RPMI8226 (cell line): ENCODE measurements around the gene CEND1.

Experiments used
- DNase-seq: peaks from one replicate; pipeline ENCODE4 v3.0.0-alpha.2; 2015

Gene CEND1

DNA sequence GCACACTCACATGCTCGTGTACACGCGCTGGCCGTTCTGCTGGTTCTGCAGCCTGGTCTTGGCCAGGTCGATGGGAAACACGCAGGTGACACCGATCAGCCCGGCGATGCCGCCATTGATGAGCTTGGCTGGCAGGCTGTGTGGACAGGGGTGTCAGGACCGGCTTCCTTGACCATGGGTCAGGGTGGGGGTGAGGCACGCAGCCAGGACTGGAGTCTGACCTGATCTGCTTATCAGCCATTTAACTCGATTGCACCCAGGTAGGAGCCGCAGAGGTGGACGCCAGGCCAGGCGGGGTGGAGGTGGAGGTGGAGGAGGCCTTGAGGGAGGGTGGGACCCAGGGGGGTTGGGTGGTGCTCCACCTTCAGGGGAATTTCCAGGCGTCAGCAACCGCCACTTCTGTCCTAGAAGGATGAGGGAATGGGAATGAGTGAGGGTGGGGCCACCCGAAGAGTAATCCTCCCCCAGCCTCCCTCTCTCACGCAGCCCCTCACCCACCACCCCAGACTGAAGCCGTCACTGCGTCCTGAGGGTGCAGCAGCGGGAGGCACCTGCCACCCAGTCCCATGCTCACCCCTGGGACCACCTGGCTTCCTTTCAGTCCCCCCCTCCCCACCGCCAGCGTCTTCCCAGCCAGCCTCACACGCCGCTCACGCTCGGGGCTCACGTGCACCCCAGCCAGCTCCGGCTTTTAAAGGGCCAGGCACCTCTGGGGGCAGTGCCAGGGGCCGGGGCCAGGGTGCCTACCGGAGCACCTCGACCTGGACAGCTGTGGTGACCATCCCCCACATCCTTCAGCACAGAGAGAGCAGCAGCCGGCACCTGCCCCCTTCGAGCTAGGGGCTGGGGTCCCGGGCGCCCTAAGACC, 5.1 kb upstream of the CEND1 start:
- DNase-seq: peak; percentile 54

DNA sequence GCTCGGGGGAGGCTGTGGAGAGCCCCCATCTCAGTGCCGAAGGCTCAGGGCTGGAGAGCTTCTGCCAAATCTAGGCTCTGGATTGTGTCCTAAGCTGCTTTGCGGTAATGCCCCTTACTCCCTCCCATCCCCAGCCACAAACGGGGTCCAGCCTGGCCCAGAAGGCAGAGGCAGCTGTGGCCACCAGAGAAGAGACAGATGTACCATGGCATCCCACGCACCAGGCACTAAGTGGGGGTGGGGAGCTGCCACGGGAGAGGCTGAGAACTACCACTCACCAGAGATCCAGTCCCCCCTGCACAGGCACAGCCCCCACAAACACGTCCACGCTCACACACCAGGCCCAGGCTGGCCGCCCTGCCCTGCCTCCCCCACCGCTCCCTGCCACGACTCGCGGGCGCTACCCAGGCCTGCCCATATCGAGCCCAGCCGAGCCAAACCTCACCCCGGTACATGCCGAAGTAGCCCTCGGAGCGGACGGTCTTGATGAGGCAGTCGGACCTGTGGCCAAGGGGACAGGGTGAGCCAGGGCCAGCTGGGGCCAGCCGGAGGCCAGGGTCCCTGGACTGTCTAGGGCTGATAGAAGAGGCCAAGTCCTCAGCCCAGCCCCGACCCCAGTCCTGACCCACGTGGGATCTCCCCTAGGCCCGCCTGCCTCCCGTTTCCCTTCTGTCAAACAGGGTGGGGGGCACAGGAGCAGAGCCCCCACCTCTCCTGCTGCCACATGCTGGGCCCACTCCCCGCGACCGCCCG, 4.3 kb upstream of the CEND1 start:
- no peak for DNase-seq

DNA sequence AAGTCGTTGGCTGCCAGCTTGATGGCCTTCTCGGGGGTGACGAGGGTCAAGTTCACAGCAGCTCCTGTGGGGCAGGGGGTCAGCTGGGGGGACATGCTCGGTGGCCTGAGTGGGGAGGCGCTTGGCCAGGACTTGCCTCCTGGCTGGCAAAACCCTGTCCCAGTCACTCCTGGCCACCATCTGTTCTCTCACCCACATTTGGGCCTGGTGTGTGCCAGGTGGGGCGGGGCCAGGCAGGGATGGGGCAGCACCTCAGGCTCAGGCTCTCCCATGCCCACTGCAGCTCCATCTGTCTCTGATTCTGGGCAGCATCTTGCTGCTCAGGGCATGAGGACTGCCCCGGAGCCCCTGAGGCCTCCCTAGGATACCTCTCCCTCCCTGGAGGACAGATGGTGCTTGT, 3.7 kb upstream of the CEND1 start:
- no peak for DNase-seq

DNA sequence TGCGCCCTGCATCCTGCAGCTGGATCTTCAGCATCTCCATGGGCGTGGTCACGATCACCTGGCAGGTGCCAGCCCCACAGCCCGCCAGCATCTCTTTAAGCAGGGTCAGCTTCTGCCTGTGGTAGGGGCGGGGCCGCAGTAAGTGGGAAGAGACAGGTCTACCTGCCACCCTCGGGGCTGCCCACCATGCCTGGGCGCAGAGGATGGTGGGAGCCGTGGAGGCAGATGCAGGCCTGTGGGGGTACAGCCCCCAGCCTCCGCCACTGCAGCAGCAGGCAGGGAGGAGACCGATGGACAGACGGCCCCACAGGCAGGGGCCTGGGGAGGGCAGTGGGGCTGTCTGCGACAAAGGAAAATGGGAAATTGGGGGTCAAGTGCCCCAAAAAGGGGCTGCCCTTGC, 3.0 kb upstream of the CEND1 start:
- DNase-seq: no peak

DNA sequence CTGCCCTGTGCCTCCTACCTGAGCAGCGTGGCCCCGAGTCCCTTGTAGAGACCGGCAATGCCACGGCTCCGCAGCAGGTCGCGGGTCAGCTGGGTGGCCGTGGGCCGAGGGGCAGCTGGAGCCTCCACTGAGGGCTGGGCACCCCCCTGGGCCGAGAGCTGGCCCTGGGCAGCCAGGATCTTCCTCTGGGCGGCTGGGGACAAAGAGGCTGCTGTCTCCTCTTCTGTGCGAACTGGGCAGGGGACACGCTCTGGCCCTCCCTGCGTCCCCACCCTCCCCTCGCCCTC, 2.6 kb upstream of the CEND1 start:
- DNase-seq: no peak

DNA sequence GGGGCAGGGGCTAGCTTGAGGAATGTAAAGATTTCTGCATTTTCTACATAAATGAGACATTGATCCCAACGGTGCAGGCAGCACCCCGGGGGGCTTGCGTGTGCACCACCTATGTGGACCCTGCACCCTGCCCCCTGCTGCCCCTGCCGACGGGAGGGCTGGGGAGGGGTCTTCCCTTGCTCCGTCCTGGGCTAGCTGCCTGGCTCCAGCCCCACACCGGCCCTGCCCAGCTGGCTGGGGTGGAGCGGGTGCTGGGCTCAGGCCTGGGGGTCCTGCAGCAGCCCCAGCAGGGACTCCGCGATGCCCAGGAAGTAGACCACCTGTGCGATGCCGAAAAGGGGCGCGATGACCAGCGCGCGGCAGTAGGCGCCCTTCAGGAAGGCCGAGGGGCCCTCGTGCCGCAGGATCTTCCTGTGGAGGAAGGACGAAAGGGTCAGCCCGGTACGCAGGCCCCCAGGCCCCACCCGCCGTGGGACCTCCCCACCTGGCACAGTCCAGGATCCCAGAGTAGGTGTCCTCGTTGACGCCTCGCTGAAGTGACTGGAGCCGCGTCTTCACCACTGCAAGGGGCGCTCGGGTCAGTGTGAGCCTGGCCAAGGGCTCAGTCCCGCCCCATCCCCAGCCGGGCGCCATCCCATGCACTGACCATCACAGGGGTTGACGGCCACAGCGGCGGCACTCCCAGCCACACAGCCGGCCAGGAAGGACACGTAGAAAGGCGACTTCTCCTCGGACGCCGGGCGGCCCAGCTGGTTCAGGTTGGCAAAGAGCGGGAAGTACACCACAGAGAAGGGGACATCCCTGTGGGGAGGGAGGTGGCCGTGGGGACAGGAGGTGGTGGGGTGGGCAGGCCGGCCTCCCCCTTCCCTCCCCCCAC, 2.0 kb upstream of the CEND1 start:
- no peak for DNase-seq

DNA sequence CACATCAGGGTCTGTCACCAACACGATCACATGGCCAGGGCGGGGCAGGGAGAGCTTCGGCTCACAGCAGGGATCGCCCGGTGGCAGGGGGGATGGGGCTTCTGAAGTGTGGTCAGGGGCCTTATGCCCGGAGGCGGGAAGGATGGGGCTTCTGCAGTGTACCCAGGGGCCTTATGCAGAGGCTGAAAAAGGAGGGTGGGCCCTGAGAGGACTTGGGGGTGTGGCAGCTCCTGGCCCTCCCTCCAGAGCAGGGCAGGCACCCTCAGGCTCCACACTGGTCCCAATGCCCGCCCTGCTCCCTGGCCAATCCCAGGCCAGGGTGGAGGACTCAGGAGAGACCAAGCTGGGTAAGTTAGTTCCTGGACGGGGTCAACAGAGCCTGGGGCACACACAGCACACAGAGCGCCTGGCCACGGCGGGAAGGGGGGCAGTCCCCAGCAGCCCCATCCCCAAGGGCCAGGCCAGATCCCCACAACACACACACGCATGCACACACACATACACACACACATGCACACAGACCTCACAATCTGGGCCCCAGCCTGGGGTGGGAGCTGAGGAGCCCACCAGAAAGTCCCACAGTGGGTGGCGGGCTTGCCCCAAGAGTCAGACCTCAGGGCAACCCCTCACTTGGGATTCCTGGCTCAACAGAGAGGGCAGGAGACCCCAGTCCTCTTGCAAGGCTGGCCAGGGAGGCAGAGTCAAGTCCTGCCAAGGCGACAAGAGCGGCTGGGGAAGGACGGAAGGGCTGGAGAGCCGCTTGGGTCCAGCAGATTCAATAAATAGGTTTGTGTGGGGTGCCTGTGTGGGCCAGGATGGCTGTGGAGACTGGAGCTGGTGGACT, 1.1 kb upstream of the CEND1 start:
- DNase-seq: no peak

DNA sequence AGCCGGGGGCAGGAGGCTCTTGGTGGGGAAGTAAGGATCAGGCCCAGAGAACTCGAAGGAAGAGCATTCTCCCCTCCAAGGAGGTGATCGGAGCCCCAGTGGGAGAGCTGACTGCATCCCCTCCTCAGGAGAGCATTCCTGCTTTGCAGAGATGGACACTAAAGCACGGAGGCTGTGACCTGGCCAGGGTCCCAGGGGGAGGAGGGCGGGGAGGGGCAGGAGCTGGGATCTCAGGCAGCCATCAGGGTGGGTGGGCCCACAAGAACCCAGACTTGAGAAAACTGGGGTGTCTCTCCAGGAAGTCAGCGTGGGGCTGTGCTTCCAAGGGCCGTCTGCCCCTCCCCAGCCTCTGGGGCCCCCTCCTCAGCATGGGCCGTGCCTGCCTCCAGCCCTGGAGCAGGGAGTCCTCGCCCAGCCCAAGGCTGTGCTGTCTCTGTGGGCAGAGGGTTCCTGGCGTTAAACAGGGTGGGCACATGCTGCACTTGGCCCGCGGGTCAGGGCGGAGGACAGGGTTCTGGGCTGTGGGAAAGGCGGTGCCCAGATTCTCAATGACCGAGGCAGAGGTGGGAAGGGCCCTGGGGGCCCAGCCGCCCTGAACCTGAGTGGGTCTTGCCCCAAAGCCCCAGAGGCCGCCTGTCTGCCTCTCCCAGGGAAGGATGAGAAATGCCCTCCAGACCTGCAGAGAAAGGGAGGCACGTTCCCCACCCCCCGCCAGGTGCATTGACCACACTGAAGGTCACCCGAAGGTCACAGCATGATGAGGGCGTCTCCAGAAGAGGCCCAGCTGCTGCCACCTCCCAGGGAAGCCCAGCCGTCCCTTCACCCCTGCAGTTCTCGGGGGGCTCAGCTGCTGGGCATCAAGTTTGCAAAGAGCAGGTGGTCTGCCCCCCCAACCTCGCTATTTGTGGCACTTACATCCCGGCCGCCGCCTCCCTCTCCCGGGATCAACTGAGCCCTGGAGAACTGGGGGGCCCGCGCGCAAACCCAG, 643 bp downstream of the CEND1 start:
- DNase-seq: peak; percentile 76

DNA sequence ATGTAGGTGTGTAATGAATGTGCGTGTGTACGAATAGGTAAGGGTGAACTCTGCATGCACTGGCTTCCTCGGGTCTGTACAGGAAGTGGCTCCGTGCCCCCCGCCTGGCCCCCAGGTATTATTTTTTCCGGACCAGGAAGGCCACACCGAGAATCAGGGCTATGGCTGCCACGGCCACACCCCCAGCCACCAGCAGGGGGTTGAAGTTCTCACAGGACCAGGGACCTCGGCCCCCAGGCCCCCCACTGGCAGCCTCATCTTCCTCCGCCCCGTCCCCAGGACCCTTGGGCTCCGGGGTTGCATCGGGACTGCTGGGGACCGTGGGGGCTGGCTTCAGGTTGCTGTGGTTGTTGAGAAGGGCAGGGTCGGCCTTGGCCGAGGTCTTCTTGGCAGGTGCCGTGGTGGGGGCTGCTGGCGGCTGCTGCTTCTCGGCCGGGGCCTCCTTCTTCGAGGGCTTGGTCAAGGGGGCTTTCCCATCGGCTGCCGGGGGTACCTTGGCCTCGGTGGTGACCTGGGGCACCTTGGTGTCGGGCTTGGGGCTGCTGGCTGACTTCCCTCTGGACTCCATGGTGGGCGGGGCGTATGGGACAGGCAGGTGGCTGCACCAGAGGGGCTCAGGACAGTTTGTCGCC, 1.8 kb downstream of the CEND1 start:
- no peak for DNase-seq

DNA sequence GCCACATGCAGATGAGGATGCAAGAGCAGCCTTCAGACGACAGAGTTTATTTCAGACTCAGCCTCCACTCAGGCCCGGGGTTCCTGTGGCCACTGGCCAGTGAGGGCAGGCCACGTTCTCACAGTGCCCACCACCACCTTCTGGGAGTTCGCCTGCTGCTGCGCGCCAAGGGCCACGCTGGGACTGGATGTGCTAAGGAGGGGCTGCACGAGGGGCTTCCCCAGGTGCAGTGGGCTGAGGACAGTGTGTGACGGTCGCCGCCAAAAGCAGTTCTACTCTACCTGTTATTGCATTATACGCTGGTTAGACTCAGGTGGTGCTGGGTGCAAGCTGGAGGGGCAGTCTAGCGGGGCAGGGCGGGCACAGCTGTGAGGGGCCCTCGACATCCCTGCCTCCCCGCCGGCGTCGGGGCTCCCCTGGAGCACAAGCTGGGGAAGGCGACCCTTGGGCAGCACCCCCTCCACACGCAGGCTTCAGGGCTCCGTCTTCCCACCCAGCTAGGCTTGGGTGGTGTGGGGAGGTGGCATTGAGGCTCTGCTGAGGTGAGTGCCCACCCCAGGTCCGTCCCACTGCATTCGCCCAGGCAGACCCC, 2.7 kb downstream of the CEND1 start:
- no peak for DNase-seq

DNA sequence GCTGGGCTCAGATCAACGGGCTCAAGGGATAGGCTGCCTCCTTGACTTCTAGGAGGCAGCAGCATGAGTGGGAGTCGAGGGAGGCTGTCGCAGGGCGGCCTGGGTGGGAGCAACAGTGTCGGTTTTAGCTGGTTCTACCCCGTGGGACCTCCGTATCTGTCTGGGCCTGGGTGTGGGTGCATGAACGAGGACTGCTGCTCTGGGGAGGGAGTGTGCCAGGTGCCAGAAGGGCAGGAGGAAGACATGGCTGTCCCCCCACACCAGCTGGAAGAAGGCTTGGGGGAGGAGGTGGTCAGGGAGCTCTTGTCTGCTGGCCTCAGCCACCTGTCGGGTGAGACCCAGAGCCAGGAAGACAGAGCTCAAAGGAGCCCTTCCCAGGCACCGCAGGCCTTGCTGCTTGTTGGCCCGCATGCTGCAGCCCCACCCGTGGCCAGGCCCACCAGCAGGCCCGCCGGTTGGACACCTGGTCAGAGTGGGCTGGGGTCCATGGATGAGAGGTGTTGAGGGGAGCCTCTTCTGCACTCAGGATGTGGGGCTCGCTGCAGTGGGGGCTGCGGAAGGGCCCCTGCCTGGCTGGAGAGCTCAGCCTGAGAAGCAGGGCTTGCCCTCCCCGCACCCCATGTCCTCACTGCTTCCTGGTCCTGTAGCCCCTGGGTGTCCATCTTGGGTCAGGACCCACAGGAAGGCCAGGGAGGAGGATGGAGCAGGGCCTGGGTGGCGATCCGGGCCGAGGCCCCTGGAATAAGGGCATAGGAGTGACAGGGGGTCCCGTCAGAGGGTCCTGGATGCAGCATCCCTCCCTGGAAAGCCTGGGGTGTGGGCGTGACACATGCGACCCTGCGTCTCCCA, 3.4 kb downstream of the CEND1 start:
- DNase-seq: no peak

DNA sequence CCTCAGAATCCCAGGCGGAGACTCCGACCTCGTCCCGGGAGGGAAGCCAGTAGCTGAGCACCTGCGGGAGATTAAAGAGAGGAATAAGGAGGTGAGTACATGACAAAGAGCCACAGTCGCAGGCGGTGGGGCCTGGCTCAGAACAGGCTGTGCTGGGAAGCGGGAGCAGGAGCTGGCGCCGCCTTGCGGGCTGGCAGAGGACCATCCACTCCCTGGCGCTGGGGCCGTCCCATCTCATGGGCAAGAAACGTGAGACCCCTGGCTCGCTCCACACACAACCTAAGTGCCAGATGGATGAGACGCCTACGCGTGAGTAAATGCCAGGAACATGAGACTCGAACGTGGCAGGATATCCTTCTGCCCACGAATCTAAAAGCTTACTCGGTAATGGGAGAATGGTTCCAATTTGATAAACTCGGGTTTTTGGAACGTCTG, 6.3 kb downstream of the CEND1 start:
- no peak for DNase-seq

DNA sequence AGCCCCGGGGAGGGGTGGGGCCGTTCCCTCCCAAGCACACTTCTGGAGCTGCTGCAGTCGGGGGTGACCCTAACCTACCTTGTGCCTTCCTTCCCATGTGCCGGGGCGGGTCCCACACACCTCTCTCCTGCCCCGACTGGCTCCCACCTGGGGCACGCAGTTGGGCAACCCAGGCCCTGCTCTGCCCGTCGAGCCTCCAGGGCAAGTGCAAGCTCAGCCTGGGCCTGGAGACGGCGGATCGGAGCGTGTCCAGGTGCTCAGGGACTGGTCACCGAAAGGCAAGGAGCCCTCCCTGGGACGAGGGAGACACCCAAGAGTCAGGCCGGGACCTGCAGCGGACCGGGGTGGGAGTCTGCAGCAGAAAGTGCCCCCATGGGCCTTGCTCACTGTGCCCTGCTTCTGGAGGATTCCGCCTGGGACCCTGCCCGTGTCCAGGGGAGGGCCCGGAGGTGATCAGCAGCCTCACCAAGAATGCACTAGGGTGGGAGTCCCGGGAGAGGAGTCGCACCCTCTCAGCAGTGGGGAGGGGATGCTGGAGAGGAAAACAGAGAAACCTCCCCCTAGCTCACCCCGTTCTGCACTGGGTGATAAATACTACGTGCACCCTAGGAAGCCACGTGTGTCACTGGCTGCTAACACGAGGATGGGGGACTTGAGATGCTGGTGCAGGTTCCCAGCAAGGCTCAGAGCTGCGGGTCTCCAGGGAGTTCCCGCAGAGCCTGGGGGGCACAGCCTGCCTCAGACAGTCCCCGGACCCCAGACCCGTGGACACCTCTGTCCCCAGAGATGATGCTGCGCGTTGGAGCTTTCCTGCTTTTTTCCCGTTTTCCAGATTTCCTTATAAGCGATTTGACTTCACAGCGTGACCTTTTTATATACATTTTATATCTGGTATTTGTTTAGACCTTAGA, 7.4 kb downstream of the CEND1 start:
- no peak for DNase-seq

DNA sequence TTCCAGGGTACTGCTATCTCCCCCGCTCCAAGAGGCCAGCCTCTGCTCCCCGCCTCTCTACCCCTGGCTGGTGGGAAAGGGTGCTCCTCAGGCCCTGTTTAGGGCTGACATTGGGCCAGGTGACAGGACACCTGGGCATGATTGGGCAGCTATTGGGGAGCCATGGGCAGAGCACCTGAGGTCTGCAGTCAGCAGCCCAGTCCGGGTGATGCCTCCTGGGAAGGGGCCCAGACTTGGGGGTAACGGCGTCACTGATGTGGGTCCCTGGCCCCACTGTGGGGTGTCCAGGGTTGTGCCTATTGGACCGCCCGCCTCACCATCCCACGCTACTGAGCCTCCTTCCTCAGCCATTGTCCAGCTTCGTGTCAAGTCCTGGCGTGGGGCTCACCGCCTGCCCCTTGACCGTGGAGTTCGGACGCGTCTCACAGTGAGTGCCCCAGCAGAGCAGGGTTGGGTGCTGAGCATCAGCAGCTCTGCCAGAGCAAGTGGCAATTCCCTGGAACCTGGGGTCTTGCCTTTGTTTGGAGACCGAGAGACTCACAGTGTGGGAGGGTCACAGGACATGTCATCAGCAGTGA, 9.8 kb downstream of the CEND1 start:
- DNase-seq: no peak

DNA sequence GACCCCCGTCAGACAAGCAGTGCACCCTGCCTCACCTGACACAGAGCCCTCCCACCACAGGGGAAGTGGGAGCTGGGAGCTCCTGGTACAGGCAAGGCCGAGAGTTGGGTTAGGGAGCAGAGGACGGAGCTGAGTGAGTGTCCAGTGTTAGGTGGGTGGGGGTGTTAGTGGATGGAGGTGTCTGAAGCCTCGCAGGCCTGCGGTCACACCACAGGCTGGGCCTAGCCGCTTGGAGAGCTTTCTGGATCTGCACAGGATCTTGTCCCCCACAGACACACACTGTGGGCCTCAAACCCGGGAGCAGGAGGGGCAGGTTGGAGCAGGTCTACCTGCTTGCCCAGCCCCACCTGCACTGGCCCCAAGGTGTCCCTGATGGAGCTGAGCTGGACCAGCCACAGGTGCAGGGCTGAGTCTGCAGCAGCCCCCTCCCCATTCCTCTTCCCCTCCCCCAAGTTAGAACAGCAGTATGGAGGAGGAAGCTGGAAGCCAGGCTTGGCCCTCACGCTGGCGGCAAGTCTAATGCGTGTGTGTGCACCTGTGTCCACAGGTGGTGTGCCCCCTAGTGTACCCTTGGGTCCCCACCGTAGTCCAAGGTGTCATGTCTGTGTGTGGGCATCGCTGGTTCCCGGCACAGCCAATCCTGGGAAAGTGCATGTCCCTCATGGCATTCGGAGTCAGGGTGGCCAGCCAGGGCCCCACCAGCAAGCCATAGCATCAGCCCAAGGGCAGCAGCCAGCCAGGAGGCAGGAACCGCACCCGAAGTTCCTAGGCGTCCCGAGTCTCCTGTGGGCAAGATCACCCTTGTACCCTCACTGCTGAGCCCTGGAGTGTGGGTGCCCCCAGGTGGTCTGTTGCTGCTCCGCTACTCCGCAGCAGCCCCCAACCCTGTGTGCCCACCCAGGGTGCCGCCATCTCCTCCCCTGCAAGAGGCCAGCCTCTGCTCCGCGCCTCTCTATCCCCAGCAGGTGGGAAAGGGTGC, 10.6 kb downstream of the CEND1 start:
- no peak for DNase-seq
